Omental fat pad (tissue), 4 donors: ENCODE measurements around the gene GNG4. TPM values are rescaled to one million over a fixed set of nuclear protein-coding genes. Genes with fewer than 3 reads are reported as not detected.
"Not testable (repeated sequence)": the region's sequence is repeated elsewhere in the genome, so short reads cannot be mapped to it uniquely, and the experiment has no call there.

Experiments used
- ATAC-seq: fragments of 150-250 bp; one replicate; pipeline ENCODE4 v1.9.1; 2016; ENCODE audit warnings: mild to moderate bottlenecking, moderate library complexity; ENCODE audit not compliant: low FRiP score
- DNase-seq: peaks from one replicate; pipeline ENCODE4 v3.0.0-alpha.2; 2019; ENCODE audit warnings: low spot score
- CTCF ChIP-seq, 3 donors: fragments of 450-650 bp; IDR thresholded peaks; one replicate each; pipeline ENCODE4 v1.5.1; 2016 to 2017; ENCODE audit warnings: antibody characterized with exemption in 3 of 3, mild to moderate bottlenecking in 3 of 3, moderate library complexity in 2 of 3
- total RNA-seq, 4 donors: library from RNA; depleted of rRNA; stranded (reverse); fragments of >200 nt; gene quantifications; one replicate each; pipeline ENCODE4 v1.1.0, GENCODE V29; 2016

Gene GNG4
- total RNA-seq, 4 donors from 2014 or later, result 0.56 to 1.2 (median 0.93) TPM; not detected in 1

- no peak for ATAC-seq
- no peak for DNase-seq
- no peak for TF ChIP-seq CTCF (IDR thresholded peaks at IDR 0.05)
Measured at GRCh38 chr1:235583511-235584001, 66.0 kb downstream of the GNG4 start.

- DNase-seq (no peak), ATAC-seq (no peak)
- no peak for TF ChIP-seq CTCF (IDR thresholded peaks at IDR 0.05)
Measured at GRCh38 chr1:235582130-235582529, 67.5 kb downstream of the GNG4 start.

GRCh38 chr1:235579891-235580290 lies 69.7 kb downstream of the GNG4 start:
- no peak for DNase-seq
- no peak for TF ChIP-seq CTCF (IDR thresholded peaks at IDR 0.05)
- ATAC-seq, result no peak

- TF ChIP-seq CTCF (IDR thresholded peaks at IDR 0.05), result no peak
- no peak for ATAC-seq
- no peak for DNase-seq
Measured at GRCh38 chr1:235575597-235575996, 74.0 kb downstream of the GNG4 start.

- ATAC-seq, result no peak
- no peak for DNase-seq
- TF ChIP-seq CTCF (IDR thresholded peaks at IDR 0.05), result no peak
Measured at GRCh38 chr1:235573880-235574279, 75.7 kb downstream of the GNG4 start.

GRCh38 chr1:235572971-235573370 lies 76.6 kb downstream of the GNG4 start:
- not testable (repeated sequence) for ATAC-seq, DNase-seq

- TF ChIP-seq CTCF (IDR thresholded peaks at IDR 0.05), result no peak
- ATAC-seq (no peak), DNase-seq (no peak)
Measured at GRCh38 chr1:235571482-235571881, 78.1 kb downstream of the GNG4 start.
